ENCODE measurements around the gene GAPT.

The GAPT gene

GRCh38 chr5:58542709-58543108 is 51.5 kb downstream of the GAPT start:
- no peak overlapping the region for H3K9ac ChIP-seq (ENCODE audit: low read length)
- no peak overlapping the region for H3K27ac ChIP-seq (ENCODE audit: low read depth, low read length, poor library complexity, severe bottlenecking)
- no peaks in the 10 kb centered on the region for H3K27me3 ChIP-seq (ENCODE audit: insufficient read depth, low read length)
- H4K20me1 ChIP-seq (ENCODE audit: insufficient read depth, low read length), result no peaks in the 10 kb centered on the region
- H3K36me3 ChIP-seq (ENCODE audit: insufficient read depth, low read length), result no peaks in the 10 kb centered on the region
- no peak overlapping the region for H2AFZ ChIP-seq (ENCODE audit: low read length)
- no peaks in the 10 kb centered on the region for H3K79me2 ChIP-seq (ENCODE audit: insufficient read depth, low read length)
- no peak overlapping the region for H3K4me3 ChIP-seq (ENCODE audit: low read depth, low read length, poor library complexity, severe bottlenecking)
- TF ChIP-seq EZH2 (IDR thresholded peaks at IDR 0.05; ENCODE audit: borderline replicate concordance, low read length) (no peak), CTCF (IDR thresholded peaks at IDR 0.05; ENCODE audit: low read length) (no peak)
- no peaks in the 10 kb centered on the region for H3F3A ChIP-seq (ENCODE audit: insufficient read depth, low read length)
- no peaks in the 10 kb centered on the region for H3K9me3 ChIP-seq (ENCODE audit: low read length)
- no peaks in the 10 kb centered on the region for H3K9me2 ChIP-seq (ENCODE audit: low read depth, low read length)
- no peak overlapping the region for H3K4me2 ChIP-seq (ENCODE audit: low read length)
- H3K4me1 ChIP-seq (ENCODE audit: insufficient read depth, low read length, severe bottlenecking), result peaks cover 19% of the 10 kb centered on the region

GRCh38 chr5:58543723-58544122 is 52.5 kb downstream of the GAPT start:
- Histone ChIP-seq H3K9me3 (ENCODE audit: low read length) (no peaks in the 10 kb centered on the region), H3K4me3 (ENCODE audit: low read depth, low read length, poor library complexity, severe bottlenecking) (no peak overlapping the region), H3K27me3 (ENCODE audit: insufficient read depth, low read length) (no peaks in the 10 kb centered on the region), H3K27ac (ENCODE audit: low read depth, low read length, poor library complexity, severe bottlenecking) (no peak overlapping the region), H3F3A (ENCODE audit: insufficient read depth, low read length) (no peaks in the 10 kb centered on the region), H3K4me1 (ENCODE audit: insufficient read depth, low read length, severe bottlenecking) (peaks cover 19% of the 10 kb centered on the region), H3K9ac (ENCODE audit: low read length) (no peak overlapping the region), H2AFZ (ENCODE audit: low read length) (no peak overlapping the region), H3K9me2 (ENCODE audit: low read depth, low read length) (no peaks in the 10 kb centered on the region), H4K20me1 (ENCODE audit: insufficient read depth, low read length) (no peaks in the 10 kb centered on the region), H3K4me2 (ENCODE audit: low read length) (no peak overlapping the region), H3K36me3 (ENCODE audit: insufficient read depth, low read length) (no peaks in the 10 kb centered on the region), H3K79me2 (ENCODE audit: insufficient read depth, low read length) (no peaks in the 10 kb centered on the region)
- TF ChIP-seq EZH2 (IDR thresholded peaks at IDR 0.05; ENCODE audit: borderline replicate concordance, low read length) (no peak), CTCF (IDR thresholded peaks at IDR 0.05; ENCODE audit: low read length) (no peak)

- Histone ChIP-seq H3K4me3 (ENCODE audit: low read depth, low read length, poor library complexity, severe bottlenecking) (no peak overlapping the region), H3K9me2 (ENCODE audit: low read depth, low read length) (no peaks in the 10 kb centered on the region), H3K27ac (ENCODE audit: low read depth, low read length, poor library complexity, severe bottlenecking) (no peak overlapping the region), H3K4me1 (ENCODE audit: insufficient read depth, low read length, severe bottlenecking) (peaks cover 19% of the 10 kb centered on the region), H3K36me3 (ENCODE audit: insufficient read depth, low read length) (no peaks in the 10 kb centered on the region), H3K9ac (ENCODE audit: low read length) (no peak overlapping the region), H4K20me1 (ENCODE audit: insufficient read depth, low read length) (no peaks in the 10 kb centered on the region), H2AFZ (ENCODE audit: low read length) (no peak overlapping the region), H3K79me2 (ENCODE audit: insufficient read depth, low read length) (no peaks in the 10 kb centered on the region), H3K27me3 (ENCODE audit: insufficient read depth, low read length) (no peaks in the 10 kb centered on the region), H3F3A (ENCODE audit: insufficient read depth, low read length) (no peaks in the 10 kb centered on the region), H3K9me3 (ENCODE audit: low read length) (no peaks in the 10 kb centered on the region), H3K4me2 (ENCODE audit: low read length) (no peak overlapping the region)
- TF ChIP-seq EZH2 (IDR thresholded peaks at IDR 0.05; ENCODE audit: borderline replicate concordance, low read length) (no peak), CTCF (IDR thresholded peaks at IDR 0.05; ENCODE audit: low read length) (no peak)
These were observed 53.0 kb downstream of the GAPT start for GRCh38 chr5:58544195-58544594.
